DOHH2 (cell line): ENCODE data around the gene HIPK1.

Experiments
- H3F3A ChIP-seq: fragments of 200-600 bp; sonication (generic), shearing (Covaris generic); 2 replicates; pipeline ENCODE4 v1.6.0; 2016; ENCODE audit warnings: antibody characterized with exemption, mild to moderate bottlenecking; ENCODE audit not compliant: control insufficient read depth, insufficient read depth
- H3K27ac ChIP-seq: fragments of 200-600 bp; sonication (generic); 2 replicates; pipeline ENCODE4 v1.5.1; 2014; ENCODE audit warnings: low read depth, mild to moderate bottlenecking, low read length, moderate library complexity
- H3K27me3 ChIP-seq: fragments of 200-600 bp; sonication (generic); 2 replicates; pipeline ENCODE4 v1.6.1; 2014; ENCODE audit warnings: mild to moderate bottlenecking, low read length, mixed read lengths; ENCODE audit not compliant: control insufficient read depth
- H3K36me3 ChIP-seq: fragments of 200-600 bp; sonication (generic); 2 replicates; pipeline ENCODE4 v1.6.1; 2014; ENCODE audit warnings: mild to moderate bottlenecking, low read length, moderate library complexity, mixed read lengths; ENCODE audit not compliant: control insufficient read depth
- H3K4me1 ChIP-seq: fragments of 200-600 bp; sonication (generic); 2 replicates; pipeline ENCODE4 v1.6.1; 2014; ENCODE audit warnings: mild to moderate bottlenecking, low read length, mixed read lengths; ENCODE audit not compliant: control insufficient read depth
- H3K4me2 ChIP-seq: fragments of 200-600 bp; sonication (generic); 2 replicates; pipeline ENCODE4 v1.6.0; 2014; ENCODE audit warnings: mild to moderate bottlenecking, low read length, moderate library complexity
- H3K4me3 ChIP-seq: fragments of 200-600 bp; sonication (generic); 2 replicates; pipeline ENCODE4 v1.5.1; 2014; ENCODE audit warnings: mild to moderate bottlenecking, low read length, mixed read lengths
- H3K79me2 ChIP-seq: fragments of 200-600 bp; sonication (generic); 2 replicates; pipeline ENCODE4 v1.6.1; 2014; ENCODE audit warnings: mild to moderate bottlenecking, low read length, mixed read lengths; ENCODE audit not compliant: control insufficient read depth
- H3K9me2 ChIP-seq: fragments of 200-600 bp; sonication (generic); replicated peaks from 2 replicates; pipeline ENCODE4 v1.6.1; 2014; ENCODE audit warnings: mild to moderate bottlenecking, low read length, mixed read lengths; ENCODE audit not compliant: control insufficient read depth
- H3K9me3 ChIP-seq: fragments of 200-600 bp; sonication (generic); 2 replicates; pipeline ENCODE4 v1.6.1; 2014; ENCODE audit warnings: antibody characterized with exemption, low read length, mixed read lengths; ENCODE audit not compliant: control insufficient read depth, insufficient read depth
- H4K20me1 ChIP-seq: fragments of 200-600 bp; sonication (generic); 2 replicates; pipeline ENCODE4 v1.6.0; 2014; ENCODE audit warnings: low read depth, mild to moderate bottlenecking, antibody characterized with exemption, low read length, moderate library complexity; ENCODE audit not compliant: control insufficient read depth, insufficient read depth
- EZH2phosphoT487 ChIP-seq: fragments of 200-600 bp; sonication (generic); IDR thresholded peaks from 2 replicates; pipeline ENCODE4 v1.6.1; 2017; ENCODE audit warnings: borderline replicate concordance, mild to moderate bottlenecking, antibody characterized with exemption, low read length, moderate library complexity, mixed read lengths
- TF ChIP-seq, protein P1 (sequence below): fragments of 200-600 bp; sonication (generic); IDR thresholded peaks from one replicate; pipeline ENCODE4 v1.5.1; 2014; ENCODE audit warnings: antibody characterized with exemption, mild to moderate bottlenecking, low read depth, low read length; ENCODE audit not compliant: poor library complexity, severe bottlenecking

Gene HIPK1

DNA sequence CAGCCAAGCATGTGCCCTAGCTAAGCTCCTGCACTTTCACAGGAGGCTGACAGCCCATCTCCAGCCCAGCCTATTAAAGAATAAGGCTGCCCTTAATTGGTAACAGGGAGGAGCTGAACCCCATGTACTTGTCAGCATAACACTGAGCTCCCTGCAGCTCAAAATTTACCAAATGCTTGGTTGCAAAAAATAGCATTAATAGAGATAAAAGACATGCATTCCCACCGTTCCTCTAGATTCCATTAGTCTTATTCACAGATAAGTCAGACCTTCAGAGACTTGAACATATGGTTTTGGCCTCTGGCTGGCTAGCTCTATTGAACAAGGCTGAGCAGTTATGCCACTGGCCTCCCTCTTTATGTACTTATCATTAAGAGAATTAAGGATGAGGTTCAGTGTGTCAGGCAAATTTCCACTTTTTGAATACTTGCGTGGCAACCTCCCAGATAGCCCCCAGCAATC lies 79.4 kb downstream of the HIPK1 start:
- no peak overlapping the region for H3K27ac ChIP-seq
- H3K4me2 ChIP-seq: no peak overlapping the region

DNA sequence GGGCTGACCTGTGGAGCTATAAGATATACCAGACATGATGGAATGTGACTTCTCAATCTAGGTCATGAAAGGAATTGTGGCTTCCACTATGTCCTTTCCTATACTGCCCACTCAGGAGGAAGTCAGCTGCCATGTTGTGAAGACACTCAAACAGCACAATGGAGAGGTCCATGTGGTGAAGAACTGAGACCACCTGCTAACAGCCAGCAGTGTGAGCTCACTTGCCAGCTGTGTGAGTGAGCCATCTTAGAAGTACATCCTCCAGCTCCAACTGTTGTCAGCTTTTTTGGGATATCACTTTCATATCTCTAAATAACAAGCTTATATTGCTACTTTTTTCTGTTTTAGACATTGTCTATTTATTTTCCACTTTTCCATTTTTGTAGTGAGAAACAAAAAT lies 79.9 kb downstream of the HIPK1 start:
- no peak overlapping the region for H3K4me3 ChIP-seq
- no peaks in the 10 kb centered on the region for H3K4me1 ChIP-seq
- TF ChIP-seq, protein P1, sequence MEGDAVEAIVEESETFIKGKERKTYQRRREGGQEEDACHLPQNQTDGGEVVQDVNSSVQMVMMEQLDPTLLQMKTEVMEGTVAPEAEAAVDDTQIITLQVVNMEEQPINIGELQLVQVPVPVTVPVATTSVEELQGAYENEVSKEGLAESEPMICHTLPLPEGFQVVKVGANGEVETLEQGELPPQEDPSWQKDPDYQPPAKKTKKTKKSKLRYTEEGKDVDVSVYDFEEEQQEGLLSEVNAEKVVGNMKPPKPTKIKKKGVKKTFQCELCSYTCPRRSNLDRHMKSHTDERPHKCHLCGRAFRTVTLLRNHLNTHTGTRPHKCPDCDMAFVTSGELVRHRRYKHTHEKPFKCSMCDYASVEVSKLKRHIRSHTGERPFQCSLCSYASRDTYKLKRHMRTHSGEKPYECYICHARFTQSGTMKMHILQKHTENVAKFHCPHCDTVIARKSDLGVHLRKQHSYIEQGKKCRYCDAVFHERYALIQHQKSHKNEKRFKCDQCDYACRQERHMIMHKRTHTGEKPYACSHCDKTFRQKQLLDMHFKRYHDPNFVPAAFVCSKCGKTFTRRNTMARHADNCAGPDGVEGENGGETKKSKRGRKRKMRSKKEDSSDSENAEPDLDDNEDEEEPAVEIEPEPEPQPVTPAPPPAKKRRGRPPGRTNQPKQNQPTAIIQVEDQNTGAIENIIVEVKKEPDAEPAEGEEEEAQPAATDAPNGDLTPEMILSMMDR: no peak
- no peak for TF ChIP-seq EZH2phosphoT487
- no peaks in the 10 kb centered on the region for H3K79me2 ChIP-seq
- no peaks in the 10 kb centered on the region; the same call in 1 of the 2 replicates for H3K27me3 ChIP-seq
- H3K9me3 ChIP-seq: peaks cover 9% of the 10 kb centered on the region
- H3K36me3 ChIP-seq: no peaks in the 10 kb centered on the region
- H3K9me2 ChIP-seq: no peaks in the 10 kb centered on the region
- H3K4me2 ChIP-seq: no peak overlapping the region
- no peaks in the 10 kb centered on the region for H3F3A ChIP-seq
- H4K20me1 ChIP-seq: no peaks in the 10 kb centered on the region
- no peak overlapping the region for H3K27ac ChIP-seq

More for the DNA sequence above, 79.4 kb downstream of the HIPK1 start:
- TF ChIP-seq, protein P1: no peak
- no peak for TF ChIP-seq EZH2phosphoT487
- Histone ChIP-seq H4K20me1 (no peaks in the 10 kb centered on the region), H3K4me3 (no peak overlapping the region), H3K36me3 (no peaks in the 10 kb centered on the region), H3K9me2 (no peaks in the 10 kb centered on the region), H3K9me3 (peaks cover 9% of the 10 kb centered on the region), H3F3A (no peaks in the 10 kb centered on the region), H3K27me3 (no peaks in the 10 kb centered on the region; the same call in 1 of the 2 replicates), H3K79me2 (no peaks in the 10 kb centered on the region), H3K4me1 (no peaks in the 10 kb centered on the region)

DNA sequence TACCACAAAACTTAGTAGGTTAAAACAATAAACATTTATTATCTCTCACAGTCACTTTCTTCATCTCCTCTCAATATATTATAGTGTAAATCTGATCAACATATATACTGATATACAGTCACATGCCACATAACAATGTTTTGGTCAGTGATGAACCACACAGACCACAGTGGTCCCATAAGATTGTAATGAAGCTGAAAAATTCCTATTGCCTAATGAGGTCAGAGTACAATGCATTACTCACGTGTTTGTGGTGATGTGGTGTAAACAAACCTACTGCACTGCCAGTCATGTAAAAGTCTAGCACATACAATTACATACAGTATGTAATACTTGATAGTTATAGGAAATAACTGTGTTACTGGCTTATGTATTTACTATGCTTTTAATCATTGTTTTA lies 80.3 kb downstream of the HIPK1 start:
- no peaks in the 10 kb centered on the region for H3F3A ChIP-seq
- no peaks in the 10 kb centered on the region for H4K20me1 ChIP-seq
- H3K27ac ChIP-seq: no peak overlapping the region
- H3K36me3 ChIP-seq: no peaks in the 10 kb centered on the region
- H3K27me3 ChIP-seq: no peaks in the 10 kb centered on the region
- no peaks in the 10 kb centered on the region for H3K79me2 ChIP-seq
- H3K9me3 ChIP-seq: peaks cover 9% of the 10 kb centered on the region
- no peak overlapping the region for H3K4me2 ChIP-seq
- H3K4me3 ChIP-seq: no peak overlapping the region
- H3K4me1 ChIP-seq: no peaks in the 10 kb centered on the region
- TF ChIP-seq, protein P1: no peak
- TF ChIP-seq EZH2phosphoT487: no peak
- H3K9me2 ChIP-seq: no peaks in the 10 kb centered on the region
